RCC 7860 (cell line): ENCODE results near the gene TAX1BP3.

Source experiments
- DNase-seq: peaks from one replicate; pipeline ENCODE4 v3.0.0-alpha.2; 2015; ENCODE audit warnings: low spot score
- FAIRE-seq: peaks from 2 replicates; lab custom pipeline; 2012; peaks lifted over from hg19 to GRCh38; lab: Jason Lieb, UNC

TAX1BP3 gene

DNA sequence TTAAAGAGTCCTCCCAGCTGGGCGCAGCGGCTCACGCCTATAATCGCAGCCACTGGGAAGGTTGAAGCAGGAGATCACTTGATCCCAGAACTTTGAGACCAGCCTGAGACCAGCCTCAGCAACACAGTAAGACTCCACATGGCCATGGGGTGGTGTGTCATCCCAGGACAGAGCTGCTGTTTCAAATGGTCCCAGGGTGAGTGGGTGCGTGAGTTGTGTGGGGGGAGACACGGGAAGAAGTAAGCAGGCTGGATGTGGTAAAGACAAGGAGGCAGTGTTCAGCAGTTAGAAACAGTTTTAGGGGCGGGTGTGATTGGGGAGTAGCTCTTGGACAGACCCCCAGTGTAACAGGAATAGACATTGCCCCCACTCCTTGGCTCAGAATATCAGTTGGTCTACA, 36.1 kb downstream of the TAX1BP3 start:
- FAIRE-seq (no peak), DNase-seq (no peak)

DNA sequence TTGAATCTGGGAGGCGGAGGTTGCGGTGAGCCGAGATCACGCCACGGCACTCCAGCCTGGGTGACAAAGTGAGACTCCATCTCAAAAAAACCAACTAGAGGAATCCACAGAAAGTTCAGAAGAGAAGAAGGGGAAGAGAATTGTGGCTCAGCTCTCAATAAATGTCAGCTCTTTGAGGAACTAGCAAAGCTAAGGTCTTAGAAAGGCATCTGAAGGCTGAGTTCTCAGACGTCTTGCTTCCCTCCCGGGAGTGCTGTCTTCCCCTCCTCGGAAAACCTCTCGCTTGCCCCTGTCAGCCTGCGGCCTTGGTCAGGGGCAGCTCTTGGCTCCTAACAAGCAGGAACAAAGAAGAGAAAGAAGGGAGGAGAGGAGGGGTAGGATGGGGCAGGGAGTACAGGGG, 37.6 kb downstream of the TAX1BP3 start:
- DNase-seq (no peak), FAIRE-seq (no peak)

DNA sequence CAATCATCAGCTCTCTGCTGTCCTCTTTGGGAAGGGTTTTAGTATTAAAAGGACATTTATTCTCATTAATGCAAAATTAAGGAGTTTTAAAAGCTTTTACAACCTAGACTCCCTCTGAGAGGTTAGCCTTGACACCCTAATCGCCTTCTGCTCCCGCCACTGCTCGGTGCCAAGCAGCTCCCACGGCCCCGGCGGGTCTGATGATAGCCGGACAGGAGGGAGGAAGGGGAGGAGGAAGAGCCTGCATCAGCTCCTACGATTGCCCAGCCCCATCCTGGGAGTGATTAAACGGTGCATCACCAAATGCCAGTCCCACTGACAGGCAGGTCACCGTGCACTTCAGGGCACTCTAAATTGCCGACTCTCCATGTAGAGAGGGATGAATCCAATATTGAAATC, 40.6 kb downstream of the TAX1BP3 start:
- FAIRE-seq: no peak
- no peak for DNase-seq

DNA sequence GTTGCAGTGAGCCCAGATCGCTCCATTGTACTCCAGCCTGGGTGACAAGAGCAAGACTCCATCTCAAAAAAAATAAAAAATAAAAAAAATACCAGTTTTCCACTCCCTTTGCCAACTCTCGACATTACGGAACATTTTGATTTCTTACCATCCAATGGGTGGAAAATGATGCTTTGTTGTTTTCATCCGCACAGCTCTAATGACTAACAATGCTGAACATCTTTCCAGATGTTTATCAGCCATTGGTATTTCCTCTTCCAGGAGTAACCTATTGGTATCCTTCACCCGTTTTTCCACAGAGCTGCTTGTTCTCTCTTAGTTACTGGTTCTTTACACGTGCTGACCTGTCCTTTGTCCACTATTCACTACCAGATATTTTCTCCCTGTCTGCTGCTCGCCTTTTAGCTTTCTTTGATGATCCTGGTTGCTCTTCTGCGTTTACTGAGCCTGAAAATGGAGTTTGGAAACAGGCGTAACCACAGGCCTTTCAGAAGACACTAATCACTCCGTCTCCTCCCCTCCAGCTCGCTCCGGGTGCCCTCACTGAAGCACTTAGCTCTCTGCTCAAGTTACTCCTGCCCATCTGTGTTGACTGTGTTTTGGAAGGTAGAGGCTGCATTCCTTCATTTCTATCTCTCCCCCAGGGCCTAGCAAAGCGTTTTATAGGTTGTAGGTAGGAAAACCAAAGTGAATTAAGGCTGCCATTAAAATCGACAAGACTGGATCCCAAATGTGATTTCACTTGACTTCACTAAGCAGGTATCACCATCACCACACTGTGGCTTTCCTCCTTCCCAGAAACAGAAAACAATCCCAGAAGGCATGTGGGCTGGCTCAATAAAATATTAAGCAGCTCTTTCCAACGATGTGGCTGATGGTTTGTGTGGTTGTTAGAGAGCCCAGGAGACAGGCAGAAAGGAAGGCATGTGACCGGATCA, 41.3 kb downstream of the TAX1BP3 start:
- DNase-seq: no peak
- FAIRE-seq: no peak

DNA sequence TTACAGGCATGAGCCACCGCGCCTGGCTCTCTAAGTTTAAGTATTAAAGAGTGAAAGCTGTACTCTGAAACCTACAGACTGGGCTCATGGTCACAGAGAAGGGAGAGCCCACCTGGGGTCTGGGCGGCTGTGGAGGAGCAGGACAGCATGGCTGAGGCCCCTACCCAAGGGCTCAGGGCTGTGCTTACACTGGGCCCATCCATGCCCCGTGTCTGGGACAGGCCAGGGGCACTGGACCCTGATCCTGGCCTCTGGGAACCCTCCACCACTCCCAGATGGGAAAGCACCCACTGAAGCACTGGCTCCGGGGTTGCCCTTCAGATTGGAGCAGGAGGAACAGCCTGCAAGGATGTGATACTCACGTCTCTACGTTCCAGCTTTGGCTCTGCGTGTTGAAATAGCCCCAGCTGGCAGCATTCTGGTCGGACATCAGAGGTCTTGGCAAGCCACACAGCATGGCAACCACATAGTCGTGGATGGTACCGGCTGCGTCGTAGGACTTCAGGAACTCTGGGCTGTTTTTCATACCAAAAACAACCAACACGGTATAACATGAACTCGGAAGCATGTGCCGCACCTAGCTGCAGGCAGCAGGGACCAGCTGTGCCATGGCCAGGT, 45.3 kb downstream of the TAX1BP3 start:
- FAIRE-seq (no peak), DNase-seq (no peak)

DNA sequence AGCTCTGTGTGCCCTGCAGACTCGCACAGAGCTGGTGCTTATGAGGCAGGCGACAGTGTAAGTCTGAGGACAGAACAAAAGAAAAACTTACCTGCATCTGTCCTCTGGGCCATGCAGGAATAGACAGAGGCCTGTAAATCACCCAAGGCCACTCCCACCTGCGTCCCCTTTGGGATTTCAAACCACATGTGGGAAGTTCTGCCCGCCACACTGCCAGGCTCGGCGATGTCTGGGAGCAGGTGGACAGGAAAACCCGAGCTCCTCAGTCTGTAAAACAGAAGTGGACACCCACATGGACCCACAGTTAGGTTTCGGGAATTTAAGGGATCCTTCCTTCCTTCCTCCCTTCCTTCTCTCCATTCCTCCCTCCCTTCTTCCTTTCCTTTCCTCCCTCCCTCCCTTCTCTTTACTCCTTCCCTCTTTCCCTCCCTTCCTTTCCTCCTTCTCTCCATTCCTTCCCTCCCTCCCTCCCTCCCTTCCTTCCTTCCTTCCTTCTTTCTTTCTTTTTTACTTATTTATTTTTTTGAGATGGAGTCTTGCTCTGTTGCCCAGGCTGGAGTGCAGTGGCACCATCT, 47.1 kb downstream of the TAX1BP3 start:
- FAIRE-seq: no peak
- no peak for DNase-seq

DNA sequence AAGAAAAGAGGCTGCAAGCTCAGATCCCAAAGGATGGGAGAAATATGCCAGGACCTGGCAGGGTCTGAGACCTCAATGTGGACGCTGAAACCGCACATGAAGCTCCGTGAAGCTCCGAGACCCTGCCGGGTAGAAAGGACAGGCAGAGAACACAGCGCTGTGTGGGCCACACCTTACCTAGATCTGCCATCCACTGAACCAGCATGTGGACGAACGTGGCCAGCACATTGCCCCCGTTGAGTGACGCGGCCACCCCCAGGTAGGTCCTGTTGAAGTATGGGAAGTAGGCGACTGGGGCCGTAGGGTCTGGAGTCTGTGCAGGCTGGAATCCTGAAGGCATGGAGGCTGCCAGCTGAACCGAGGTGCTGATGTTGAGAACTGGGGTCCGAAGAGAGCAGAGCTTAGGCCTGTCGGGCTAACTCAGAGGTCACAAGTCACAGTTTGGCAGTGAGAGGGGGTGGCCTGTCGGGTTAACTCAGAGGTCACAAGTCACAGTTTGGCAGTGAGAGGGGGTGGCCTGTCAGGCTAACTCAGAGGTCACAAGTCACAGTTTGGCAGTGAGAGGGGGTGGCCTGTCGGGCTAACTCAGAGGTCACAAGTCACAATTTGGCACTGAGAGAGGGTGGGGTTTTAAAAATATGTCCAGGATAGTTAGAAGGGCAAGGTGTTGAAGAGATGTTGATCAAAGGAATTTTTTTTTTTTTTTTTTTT, 53.1 kb downstream of the TAX1BP3 start:
- no peak for FAIRE-seq

DNA sequence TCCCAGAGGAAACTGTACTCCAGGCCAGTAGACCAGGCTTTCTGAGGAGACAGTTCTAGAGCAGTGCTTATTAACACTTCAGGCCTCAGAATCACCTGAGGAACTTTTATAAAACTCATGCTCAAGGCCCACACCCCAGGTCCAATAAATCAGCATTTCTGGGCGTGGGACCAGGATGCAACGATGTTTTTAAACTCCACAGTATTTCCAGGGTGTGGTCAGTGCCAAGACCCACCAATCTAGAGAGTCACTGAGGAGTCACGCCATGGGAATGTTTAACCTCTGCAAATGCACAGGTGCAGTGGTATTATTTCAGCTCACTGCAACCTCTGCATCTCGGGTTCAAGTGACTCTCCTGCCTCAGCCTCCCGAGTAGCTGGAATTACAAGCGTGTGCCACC, 55.3 kb downstream of the TAX1BP3 start:
- FAIRE-seq: no peak

More for the DNA sequence above, 53.1 kb downstream of the TAX1BP3 start:
- DNase-seq: no peak

More for the DNA sequence above, 55.3 kb downstream of the TAX1BP3 start:
- no peak for DNase-seq
